Skeletal muscle tissue (tissue), 4 donors: Measurements from ENCODE around the gene F3. TPM values are rescaled to one million over a fixed set of nuclear protein-coding genes. Genes with fewer than 3 reads are reported as not detected.

Experiments used
- H3K27ac ChIP-seq: one replicate; pipeline ENCODE4 v1.7.0; 2013; ENCODE audit warnings: mild to moderate bottlenecking, low read depth, low read length, inconsistent platforms
- H3K27me3 ChIP-seq, 3 donors: one replicate each; pipeline ENCODE4 v1.7.0; 2013; ENCODE audit warnings: low read length in 3 of 3; ENCODE audit not compliant: control insufficient read depth in 3 of 3, insufficient read depth in 3 of 3
- H3K36me3 ChIP-seq, 3 donors: one replicate each; pipeline ENCODE4 v1.7.0; 2013; ENCODE audit warnings: low read length in 3 of 3; ENCODE audit not compliant: control insufficient read depth in 3 of 3, insufficient read depth in 3 of 3
- H3K4me1 ChIP-seq, 3 donors: one replicate each; pipeline ENCODE4 v1.7.0; 2013; ENCODE audit warnings: low read length in 3 of 3, mild to moderate bottlenecking in 3 of 3; ENCODE audit not compliant: control insufficient read depth in 3 of 3, insufficient read depth in 3 of 3
- H3K4me3 ChIP-seq, 3 donors: one replicate each; pipeline ENCODE4 v1.7.0; 2013; ENCODE audit warnings: low read length in 3 of 3
- H3K9ac ChIP-seq, 3 donors: one replicate each; pipeline ENCODE4 v1.7.0; 2013; ENCODE audit warnings: low read length in 3 of 3, mild to moderate bottlenecking in 3 of 3, moderate library complexity in 2 of 3, low read depth in 1 of 3
- H3K9me3 ChIP-seq, 3 donors: one replicate each; pipeline ENCODE4 v1.7.0; 2013; ENCODE audit warnings: low read length in 3 of 3; ENCODE audit not compliant: control insufficient read depth in 3 of 3
- total RNA-seq: library from RNA; depleted of rRNA; stranded (reverse); fragments of >200 nt; gene quantifications from one replicate; pipeline ENCODE4 v1.2.3, GENCODE V29; 2014
- donor health status: Osteomylitis.

The F3 gene
- total RNA-seq, 1 donor from 2014 or later: 1.6 TPM

DNA sequence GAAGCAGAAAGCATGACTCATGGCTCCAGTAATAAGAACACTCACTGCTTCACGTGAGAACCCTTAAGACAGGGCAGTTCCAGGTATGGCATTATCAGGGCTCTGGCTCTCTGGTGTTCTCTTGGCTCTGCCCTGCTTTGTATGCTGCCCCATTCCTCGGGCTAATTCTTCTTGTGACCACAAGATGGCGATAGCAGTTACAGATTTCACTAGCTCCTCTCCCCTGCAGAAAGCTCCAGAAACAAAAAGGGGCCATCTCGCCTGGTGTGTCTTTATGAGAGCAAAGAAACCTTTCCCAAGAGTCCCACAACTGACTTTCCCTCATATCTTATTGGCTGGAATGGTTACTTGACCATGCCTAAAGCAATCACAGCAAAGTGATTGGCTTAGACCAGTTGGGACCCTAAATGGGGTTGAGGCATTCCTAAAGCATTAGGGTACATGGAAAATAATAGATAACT lies 60.1 kb downstream of the F3 start:
- peaks cover 0 to 23% (median 13%) of the 10 kb centered on the region in 3 donors for H3K36me3 ChIP-seq
- no peak overlapping the region for H3K4me3 ChIP-seq
- H3K27me3 ChIP-seq: no peaks in the 10 kb centered on the region
- peak overlapping the region in 1 of 3 donors; percentile 43 for H3K9ac ChIP-seq
- H3K27ac ChIP-seq: no peak overlapping the region
- H3K9me3 ChIP-seq: no peaks in the 10 kb centered on the region
- H3K4me1 ChIP-seq: no peaks in the 10 kb centered on the region

GRCh38 chr1:94479682-94480081 lies 61.9 kb downstream of the F3 start:
- H3K27me3 ChIP-seq: no peaks in the 10 kb centered on the region
- H3K36me3 ChIP-seq: peaks cover 0 to 20% (median 13%) of the 10 kb centered on the region in 3 donors
- no peaks in the 10 kb centered on the region for H3K9me3 ChIP-seq
- no peaks in the 10 kb centered on the region for H3K4me1 ChIP-seq
- H3K4me3 ChIP-seq: no peak overlapping the region
- H3K9ac ChIP-seq: no peak overlapping the region
- no peak overlapping the region for H3K27ac ChIP-seq

Other genes with a start within 250 kb of the F3 start
- gene ABCD3, start 123.4 kb downstream of the F3 start, total RNA-seq: 31.8 TPM